H9 (cell line): ENCODE data around the gene ZNF609. TPM values are rescaled to one million over a fixed set of nuclear protein-coding genes. Genes with fewer than 3 reads are reported as not detected.

ENCODE experiments used
- DNase-seq: peaks from one replicate; pipeline ENCODE4 v3.0.0-alpha.2; 2017
- H2AFZ ChIP-seq: one replicate; pipeline ENCODE4 v1.6.1; 2013; ENCODE audit warnings: mild to moderate bottlenecking, low read length, control low read depth, moderate library complexity
- H2AK5ac ChIP-seq: 2 replicates; pipeline ENCODE4 v1.6.1; 2013; ENCODE audit warnings: low read length, control low read depth, mixed read lengths; ENCODE audit not compliant: insufficient read length
- H2BK120ac ChIP-seq: one replicate; pipeline ENCODE4 v1.6.1; 2013; ENCODE audit warnings: low read depth, mild to moderate bottlenecking, low read length, control low read depth, inconsistent platforms; ENCODE audit not compliant: poor library complexity, severe bottlenecking
- H2BK12ac ChIP-seq: 2 replicates; pipeline ENCODE4 v1.6.1; 2013; ENCODE audit warnings: low read length, control low read depth, mixed read lengths, low read depth; ENCODE audit not compliant: insufficient read length
- H2BK15ac ChIP-seq: 2 replicates; pipeline ENCODE4 v1.6.1; 2013; ENCODE audit warnings: low read depth, low read length, control low read depth
- H2BK20ac ChIP-seq: one replicate; pipeline ENCODE4 v1.6.1; 2013; ENCODE audit warnings: low read depth, mild to moderate bottlenecking, low read length, control low read depth, inconsistent platforms; ENCODE audit not compliant: poor library complexity, severe bottlenecking
- H2BK5ac ChIP-seq: 2 replicates; pipeline ENCODE4 v1.6.1; 2013; ENCODE audit warnings: low read length, control low read depth, mixed read lengths; ENCODE audit not compliant: insufficient read length
- H3K14ac ChIP-seq: 2 replicates; pipeline ENCODE4 v1.6.1; 2013; ENCODE audit warnings: low read length, control low read depth; ENCODE audit not compliant: insufficient read depth
- H3K18ac ChIP-seq: 2 replicates; pipeline ENCODE4 v1.6.1; 2013; ENCODE audit warnings: low read depth, mild to moderate bottlenecking, mixed read lengths, low read length, control low read depth; ENCODE audit not compliant: insufficient read length
- H3K23ac ChIP-seq: 2 replicates; pipeline ENCODE4 v1.6.1; 2013; ENCODE audit warnings: low read length, control low read depth, mixed read lengths, low read depth; ENCODE audit not compliant: insufficient read length
- H3K23me2 ChIP-seq: 2 replicates; pipeline ENCODE4 v1.6.1; 2013; ENCODE audit warnings: low read depth, mild to moderate bottlenecking, mixed read lengths, low read length, control low read depth; ENCODE audit not compliant: insufficient read length, poor library complexity, severe bottlenecking
- H3K27ac ChIP-seq: 2 replicates; pipeline ENCODE4 v1.5.1; 2013; ENCODE audit warnings: low read length, control low read depth, mixed read lengths, low read depth; ENCODE audit not compliant: insufficient read length
- H3K27me3 ChIP-seq: 2 replicates; pipeline ENCODE4 v1.6.1; 2013; ENCODE audit warnings: low read length, control low read depth, inconsistent platforms; ENCODE audit not compliant: insufficient read depth
- H3K4ac ChIP-seq: 2 replicates; pipeline ENCODE4 v1.6.1; 2013; ENCODE audit warnings: low read depth, mild to moderate bottlenecking, control low read depth, inconsistent platforms, low read length, moderate library complexity
- H3K4me1 ChIP-seq: 2 replicates; pipeline ENCODE4 v1.6.1; 2013; ENCODE audit warnings: low read length, control low read depth, inconsistent platforms; ENCODE audit not compliant: insufficient read depth
- H3K4me2 ChIP-seq: 2 replicates; pipeline ENCODE4 v1.6.1; 2013; ENCODE audit warnings: low read length, control low read depth, mixed read lengths; ENCODE audit not compliant: insufficient read length, insufficient read depth
- H3K56ac ChIP-seq: 2 replicates; pipeline ENCODE4 v1.6.1; 2013; ENCODE audit warnings: low read depth, mild to moderate bottlenecking, mixed read lengths, low read length, control low read depth; ENCODE audit not compliant: insufficient read length
- H3K79me1 ChIP-seq: 2 replicates; pipeline ENCODE4 v1.6.1; 2013; ENCODE audit warnings: low read depth, mild to moderate bottlenecking, moderate library complexity, low read length, control low read depth, inconsistent platforms; ENCODE audit not compliant: insufficient read depth, poor library complexity, severe bottlenecking
- H3K79me2 ChIP-seq: 2 replicates; pipeline ENCODE4 v1.6.1; 2013; ENCODE audit warnings: low read length, control low read depth, inconsistent platforms; ENCODE audit not compliant: insufficient read depth
- H3K9ac ChIP-seq: 2 replicates; pipeline ENCODE4 v1.6.1; 2013; ENCODE audit warnings: low read length, control low read depth, mixed read lengths; ENCODE audit not compliant: insufficient read length; ENCODE audit errors: extremely low read depth
- H3K9me3 ChIP-seq: one replicate; pipeline ENCODE4 v1.6.1; 2013; ENCODE audit warnings: low read depth, low read length, inconsistent platforms; ENCODE audit not compliant: control insufficient read depth
- H3T11ph ChIP-seq: one replicate; pipeline ENCODE4 v1.6.1; 2013; ENCODE audit warnings: mild to moderate bottlenecking, low read length, control low read depth, inconsistent platforms
- H4K20me1 ChIP-seq: one replicate; pipeline ENCODE4 v1.6.1; 2013; ENCODE audit not compliant: control insufficient read depth, insufficient read length, insufficient read depth
- H4K5ac ChIP-seq: 2 replicates; pipeline ENCODE4 v1.6.1; 2013; ENCODE audit warnings: low read depth, mild to moderate bottlenecking, mixed read lengths, low read length, control low read depth; ENCODE audit not compliant: insufficient read length
- H4K8ac ChIP-seq: replicated peaks from 2 replicates; pipeline ENCODE4 v1.6.1; 2013; ENCODE audit warnings: low read length, control low read depth, mixed read lengths, low read depth; ENCODE audit not compliant: insufficient read length
- H4K91ac ChIP-seq: 2 replicates; pipeline ENCODE4 v1.6.1; 2013; ENCODE audit warnings: low read depth, mild to moderate bottlenecking, moderate library complexity, mixed read lengths, low read length, control low read depth; ENCODE audit not compliant: insufficient read length
- H3K27ac Mint-ChIP-seq, 3 experiments: 2 replicates in 2 of 3; 3 replicates in 1 of 3; pipeline ENCODE4 v1.8.0; 2020 to 2021; ENCODE audit warnings: mixed read lengths in 3 of 3, mild to moderate bottlenecking in 1 of 3, moderate library complexity in 1 of 3
- H3K27me3 Mint-ChIP-seq: 2 replicates; pipeline ENCODE4 v1.8.0; 2021; ENCODE audit warnings: low read depth, mild to moderate bottlenecking, moderate library complexity, mixed read lengths
- H3K36me3 Mint-ChIP-seq, 3 experiments: 2 replicates in 2 of 3; 3 replicates in 1 of 3; pipeline ENCODE4 v1.8.0; 2020 to 2021; ENCODE audit warnings: low read depth in 3 of 3, mixed read lengths in 3 of 3; ENCODE audit not compliant: insufficient read depth in 1 of 3
- H3K4me1 Mint-ChIP-seq, 2 experiments: 2 replicates each; pipeline ENCODE4 v1.8.0; 2020; ENCODE audit warnings: mixed read lengths in 2 of 2
- H3K4me3 Mint-ChIP-seq, 2 experiments: 2 replicates in 1 of 2; 3 replicates in 1 of 2; pipeline ENCODE4 v1.8.0; 2020 to 2021; ENCODE audit warnings: mild to moderate bottlenecking in 2 of 2, mixed read lengths in 2 of 2, moderate library complexity in 1 of 2
- H3K9me3 Mint-ChIP-seq, 2 experiments: 2 replicates in 1 of 2; 3 replicates in 1 of 2; pipeline ENCODE4 v1.8.0; 2020; ENCODE audit warnings: mild to moderate bottlenecking in 2 of 2, mixed read lengths in 2 of 2, moderate library complexity in 1 of 2
- total RNA-seq: library from RNA; stranded (reverse); gene quantifications from 2 replicates; pipeline ENCODE4 v1.2.1, GENCODE V29; 2021
- TF ChIP-seq, protein P1 (sequence below): fragments of 200-600 bp; sonication (generic); conservative IDR thresholded peaks from 3 replicates; pipeline ENCODE4 v1.8.0; 2021; ENCODE audit warnings: antibody characterized with exemption, mild to moderate bottlenecking

Gene ZNF609
- total RNA-seq, 1 experiment from 2014 or later = 45.3 TPM

GRCh38 chr15:64519897-64520296, 59.5 kb downstream of the ZNF609 start:
- Histone ChIP-seq H2BK120ac (no peak overlapping the region), H4K91ac (no peak overlapping the region), H3K56ac (no peak overlapping the region), H3K27me3 (no peaks in the 10 kb centered on the region), H4K5ac (no peak overlapping the region), H3K14ac (no peak overlapping the region), H2AK5ac (no peak overlapping the region), H3T11ph (no peak overlapping the region), H4K8ac (no peak overlapping the region), H3K23me2 (no peaks in the 10 kb centered on the region), H3K23ac (no peak overlapping the region), H2BK15ac (no peak overlapping the region), H3K4ac (no peak overlapping the region), H2BK12ac (no peak overlapping the region), H4K20me1 (no peaks in the 10 kb centered on the region), H3K9me3 (no peaks in the 10 kb centered on the region), H3K79me2 (peaks cover 12% of the 10 kb centered on the region; the same call in 1 of the 2 replicates), H3K4me2 (no peak overlapping the region), H2AFZ (no peak overlapping the region), H3K18ac (no peak overlapping the region), H2BK20ac (no peak overlapping the region), H3K9ac (no peak overlapping the region), H3K79me1 (peaks cover 18% of the 10 kb centered on the region), H2BK5ac (no peak overlapping the region), H3K4me1 (no peaks in the 10 kb centered on the region; the same call in 1 of the 2 replicates), H3K27ac (no peak overlapping the region)
- H3K4me3 Mint-ChIP-seq = no peak overlapping the region
- H3K4me1 Mint-ChIP-seq = peaks cover 38 to 45% of the 10 kb centered on the region in 2 experiments
- no peaks in the 10 kb centered on the region for H3K9me3 Mint-ChIP-seq
- TF ChIP-seq, protein P1, sequence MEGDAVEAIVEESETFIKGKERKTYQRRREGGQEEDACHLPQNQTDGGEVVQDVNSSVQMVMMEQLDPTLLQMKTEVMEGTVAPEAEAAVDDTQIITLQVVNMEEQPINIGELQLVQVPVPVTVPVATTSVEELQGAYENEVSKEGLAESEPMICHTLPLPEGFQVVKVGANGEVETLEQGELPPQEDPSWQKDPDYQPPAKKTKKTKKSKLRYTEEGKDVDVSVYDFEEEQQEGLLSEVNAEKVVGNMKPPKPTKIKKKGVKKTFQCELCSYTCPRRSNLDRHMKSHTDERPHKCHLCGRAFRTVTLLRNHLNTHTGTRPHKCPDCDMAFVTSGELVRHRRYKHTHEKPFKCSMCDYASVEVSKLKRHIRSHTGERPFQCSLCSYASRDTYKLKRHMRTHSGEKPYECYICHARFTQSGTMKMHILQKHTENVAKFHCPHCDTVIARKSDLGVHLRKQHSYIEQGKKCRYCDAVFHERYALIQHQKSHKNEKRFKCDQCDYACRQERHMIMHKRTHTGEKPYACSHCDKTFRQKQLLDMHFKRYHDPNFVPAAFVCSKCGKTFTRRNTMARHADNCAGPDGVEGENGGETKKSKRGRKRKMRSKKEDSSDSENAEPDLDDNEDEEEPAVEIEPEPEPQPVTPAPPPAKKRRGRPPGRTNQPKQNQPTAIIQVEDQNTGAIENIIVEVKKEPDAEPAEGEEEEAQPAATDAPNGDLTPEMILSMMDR = peak; percentile 26; the same call in 1 of the 3 replicates
- H3K36me3 Mint-ChIP-seq = peaks cover 0 to 4% (median 4%) of the 10 kb centered on the region in 3 experiments; a peak in 3 of 7 replicates
- no peak for DNase-seq
- H3K27ac Mint-ChIP-seq = 0 out of 7 replicates have a peak overlapping the region, but pooled peaks of 1 of the 3 experiments have one; percentile 14
- no peaks in the 10 kb centered on the region for H3K27me3 Mint-ChIP-seq
